ENCODE data around the gene MPHOSPH6.
"Not testable (repeated sequence)": the region's sequence is repeated elsewhere in the genome, so short reads cannot be mapped to it uniquely, and the experiment has no call there.

MPHOSPH6 gene

GRCh38 chr16:82146556-82146955, 23.5 kb downstream of the MPHOSPH6 start:
- Histone ChIP-seq H3K27ac (ENCODE audit: low read length) (no peak overlapping the region), H3K9ac (ENCODE audit: low read depth, low read length) (no peak overlapping the region), H3K9me3 (ENCODE audit: insufficient read depth, low read length, severe bottlenecking) (no peaks in the 10 kb centered on the region), H3K4me1 (ENCODE audit: insufficient read depth, low read length) (no peaks in the 10 kb centered on the region), H4K20me1 (ENCODE audit: insufficient read depth, low read length) (no peaks in the 10 kb centered on the region), H3K4me2 (ENCODE audit: insufficient read depth, low read length) (no peak overlapping the region), H3K36me3 (ENCODE audit: insufficient read depth, low read length) (peaks cover 57% of the 10 kb centered on the region), H3K4me3 (ENCODE audit: low read depth in 1 of 2, low read length in 2 of 2) (no peak overlapping the region), H3K27me3 (ENCODE audit: insufficient read depth, low read length, poor library complexity) (no peaks in the 10 kb centered on the region), H2AFZ (ENCODE audit: low read depth, low read length) (no peak overlapping the region), H3K79me2 (ENCODE audit: insufficient read depth, low read length) (no peaks in the 10 kb centered on the region)
- no peak for TF ChIP-seq CTCF (IDR thresholded peaks at IDR 0.05; ENCODE audit: borderline replicate concordance, extremely low read depth, low read length, poor library complexity, severe bottlenecking)
- TF ChIP-seq EZH2 (IDR thresholded peaks at IDR 0.05; ENCODE audit: borderline replicate concordance, low read depth, low read length, severe bottlenecking): no peak
- no peak for DNase-seq
- no peak for ATAC-seq (ENCODE audit: insufficient read depth, low read depth)

GRCh38 chr16:82139286-82139571, 30.8 kb downstream of the MPHOSPH6 start:
- not testable (repeated sequence) for H4K20me1 ChIP-seq (ENCODE audit: insufficient read depth, low read length); DNase-seq; ATAC-seq (ENCODE audit: insufficient read depth, low read depth); H3K27me3 ChIP-seq (ENCODE audit: insufficient read depth, low read length, poor library complexity); H3K9me3 ChIP-seq (ENCODE audit: insufficient read depth, low read length, severe bottlenecking)
- peak overlapping the region in 1 of 2 experiments; percentile 53; a peak in 2 of 4 replicates for H3K4me3 ChIP-seq (ENCODE audit: low read depth in 1 of 2, low read length in 2 of 2)
- peaks cover 15% of the 10 kb centered on the region for H3K79me2 ChIP-seq (ENCODE audit: insufficient read depth, low read length)
- H3K36me3 ChIP-seq (ENCODE audit: insufficient read depth, low read length): peaks cover 18% of the 10 kb centered on the region; the same call in 1 of the 2 replicates
- H3K9ac ChIP-seq (ENCODE audit: low read depth, low read length): peak overlapping the region; percentile 43
- peak overlapping the region; percentile 65 for H3K27ac ChIP-seq (ENCODE audit: low read length)
- peaks cover 43% of the 10 kb centered on the region for H3K4me1 ChIP-seq (ENCODE audit: insufficient read depth, low read length)
- H2AFZ ChIP-seq (ENCODE audit: low read depth, low read length): peak overlapping the region; percentile 48
- H3K4me2 ChIP-seq (ENCODE audit: insufficient read depth, low read length): peak overlapping the region; percentile 58

- peak overlapping the region; percentile 58 for H3K4me2 ChIP-seq (ENCODE audit: insufficient read depth, low read length)
- H3K9ac ChIP-seq (ENCODE audit: low read depth, low read length): peak overlapping the region; percentile 43
- peaks cover 48% of the 10 kb centered on the region for H3K4me1 ChIP-seq (ENCODE audit: insufficient read depth, low read length)
- ATAC-seq (ENCODE audit: insufficient read depth, low read depth) (peak; percentile 75), DNase-seq (peak; percentile 19)
- peak overlapping the region; percentile 48 for H2AFZ ChIP-seq (ENCODE audit: low read depth, low read length)
- peaks cover 18% of the 10 kb centered on the region; the same call in 1 of the 2 replicates for H3K36me3 ChIP-seq (ENCODE audit: insufficient read depth, low read length)
- peak overlapping the region; percentile 1 to 53; a peak in 3 of 4 replicates for H3K4me3 ChIP-seq (ENCODE audit: low read depth in 1 of 2, low read length in 2 of 2)
- H3K27me3 ChIP-seq (ENCODE audit: insufficient read depth, low read length, poor library complexity): no peaks in the 10 kb centered on the region
- H4K20me1 ChIP-seq (ENCODE audit: insufficient read depth, low read length): no peaks in the 10 kb centered on the region
- H3K79me2 ChIP-seq (ENCODE audit: insufficient read depth, low read length): peaks cover 15% of the 10 kb centered on the region
- H3K27ac ChIP-seq (ENCODE audit: low read length): peak overlapping the region; percentile 65
- no peak for TF ChIP-seq CTCF (IDR thresholded peaks at IDR 0.05; ENCODE audit: borderline replicate concordance, extremely low read depth, low read length, poor library complexity, severe bottlenecking)
- no peak for TF ChIP-seq EZH2 (IDR thresholded peaks at IDR 0.05; ENCODE audit: borderline replicate concordance, low read depth, low read length, severe bottlenecking)
- H3K9me3 ChIP-seq (ENCODE audit: insufficient read depth, low read length, severe bottlenecking): no peaks in the 10 kb centered on the region
These were observed 31.3 kb downstream of the MPHOSPH6 start for GRCh38 chr16:82138478-82139285.

- no peaks in the 10 kb centered on the region for H4K20me1 ChIP-seq (ENCODE audit: insufficient read depth, low read length)
- no peaks in the 10 kb centered on the region for H3K9me3 ChIP-seq (ENCODE audit: insufficient read depth, low read length, severe bottlenecking)
- peaks cover 53% of the 10 kb centered on the region for H3K4me1 ChIP-seq (ENCODE audit: insufficient read depth, low read length)
- ATAC-seq (ENCODE audit: insufficient read depth, low read depth): no peak
- H3K27ac ChIP-seq (ENCODE audit: low read length): no peak overlapping the region; the same call in 1 of the 2 replicates
- 0 out of 4 replicates have a peak overlapping the region, but pooled peaks of 1 of the 2 experiments have one; percentile 53 for H3K4me3 ChIP-seq (ENCODE audit: low read depth in 1 of 2, low read length in 2 of 2)
- H3K9ac ChIP-seq (ENCODE audit: low read depth, low read length): no peak overlapping the region
- peaks cover 15% of the 10 kb centered on the region for H3K79me2 ChIP-seq (ENCODE audit: insufficient read depth, low read length)
- DNase-seq: no peak
- no peak overlapping the region for H2AFZ ChIP-seq (ENCODE audit: low read depth, low read length)
- no peaks in the 10 kb centered on the region for H3K27me3 ChIP-seq (ENCODE audit: insufficient read depth, low read length, poor library complexity)
- H3K36me3 ChIP-seq (ENCODE audit: insufficient read depth, low read length): peaks cover 18% of the 10 kb centered on the region; the same call in 1 of the 2 replicates
- TF ChIP-seq EZH2 (IDR thresholded peaks at IDR 0.05; ENCODE audit: borderline replicate concordance, low read depth, low read length, severe bottlenecking) (no peak), CTCF (IDR thresholded peaks at IDR 0.05; ENCODE audit: borderline replicate concordance, extremely low read depth, low read length, poor library complexity, severe bottlenecking) (no peak)
- peak overlapping the region; percentile 58 for H3K4me2 ChIP-seq (ENCODE audit: insufficient read depth, low read length)
These were observed 32.2 kb downstream of the MPHOSPH6 start for GRCh38 chr16:82137822-82138167.
